HG03196 (cell line): ENCODE results near the gene FCER1A.

Experiments used
- ATAC-seq: cut with Tn5 transposase; IDR thresholded peaks from one replicate; pipeline ENCODE4 v1.9.1; 2021; ENCODE audit not compliant: unreplicated experiment

Gene FCER1A

DNA sequence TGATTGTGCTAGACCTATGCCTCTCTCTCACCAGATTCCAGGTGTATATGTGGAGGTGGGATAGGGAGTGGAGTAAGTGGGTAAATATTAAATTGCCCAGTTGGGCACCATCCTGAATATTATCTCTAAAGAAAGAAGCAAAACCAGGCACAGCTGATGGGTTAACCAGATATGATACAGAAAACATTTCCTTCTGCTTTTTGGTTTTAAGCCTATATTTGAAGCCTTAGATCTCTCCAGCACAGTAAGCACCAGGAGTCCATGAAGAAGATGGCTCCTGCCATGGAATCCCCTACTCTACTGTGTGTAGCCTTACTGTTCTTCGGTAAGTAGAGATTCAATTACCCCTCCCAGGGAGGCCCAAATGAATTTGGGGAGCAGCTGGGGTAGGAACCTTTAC is at the start of gene FCER1A:
TSS of gene FCER1A (plus strand) at position 242 of the 400 bp plus-strand sequence. CDS start at position 271, 29 bp downstream.
- ATAC-seq, result no peak

GRCh38 chr1:159261311-159261710 is 40.8 kb upstream of the FCER1A start:
- ATAC-seq, result no peak

- ATAC-seq, result no peak
These were observed 40.2 kb upstream of the FCER1A start for GRCh38 chr1:159261721-159262494.

- no peak for ATAC-seq
These were observed 35.3 kb upstream of the FCER1A start for GRCh38 chr1:159266832-159267231.

GRCh38 chr1:159274631-159275030 is 27.5 kb upstream of the FCER1A start:
- ATAC-seq, result no peak

- ATAC-seq, result no peak
These were observed 26.2 kb upstream of the FCER1A start for GRCh38 chr1:159275891-159276290.

DNA sequence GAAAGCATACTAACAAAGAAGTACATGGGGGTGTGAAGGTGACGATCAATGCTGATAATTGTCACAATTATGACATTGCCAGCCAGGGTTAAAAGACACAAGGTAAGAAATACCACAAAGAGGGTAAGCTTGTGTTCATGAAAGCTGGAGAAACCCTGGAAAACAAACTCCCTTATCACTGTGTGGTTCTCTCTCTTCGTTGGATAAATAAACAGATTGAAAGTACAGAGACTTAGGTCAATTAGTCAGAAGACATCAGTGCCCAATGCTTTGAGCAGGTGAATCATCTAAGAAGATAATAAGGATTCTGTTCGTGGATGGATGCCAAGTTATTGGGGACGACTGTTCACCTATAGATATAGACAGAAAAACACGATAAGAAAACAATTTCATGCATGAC is 22.4 kb upstream of the FCER1A start:
- no peak for ATAC-seq

GRCh38 chr1:159282118-159282517 is 20.0 kb upstream of the FCER1A start:
- ATAC-seq, result no peak

- ATAC-seq, result no peak
These were observed 13.1 kb upstream of the FCER1A start for GRCh38 chr1:159289060-159289459.

DNA sequence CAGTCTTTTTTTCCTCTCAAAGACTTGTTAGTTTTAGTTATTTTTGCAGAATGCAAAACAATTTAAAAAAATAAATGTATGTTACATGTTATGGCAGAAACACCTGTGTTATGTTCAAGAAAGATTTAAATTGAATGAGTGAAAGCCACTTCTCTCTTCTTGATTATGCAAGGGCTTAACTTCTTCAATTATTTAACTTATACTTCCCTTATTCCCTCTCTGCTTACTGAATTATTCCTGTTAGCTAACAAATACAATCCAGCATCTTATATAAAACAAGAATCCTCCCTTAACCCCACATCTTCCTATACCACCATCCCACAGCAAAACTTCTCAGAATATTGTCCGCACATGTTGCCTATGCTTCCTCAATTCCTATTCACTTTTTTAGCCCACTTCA is 10.7 kb upstream of the FCER1A start:
- ATAC-seq, result no peak

DNA sequence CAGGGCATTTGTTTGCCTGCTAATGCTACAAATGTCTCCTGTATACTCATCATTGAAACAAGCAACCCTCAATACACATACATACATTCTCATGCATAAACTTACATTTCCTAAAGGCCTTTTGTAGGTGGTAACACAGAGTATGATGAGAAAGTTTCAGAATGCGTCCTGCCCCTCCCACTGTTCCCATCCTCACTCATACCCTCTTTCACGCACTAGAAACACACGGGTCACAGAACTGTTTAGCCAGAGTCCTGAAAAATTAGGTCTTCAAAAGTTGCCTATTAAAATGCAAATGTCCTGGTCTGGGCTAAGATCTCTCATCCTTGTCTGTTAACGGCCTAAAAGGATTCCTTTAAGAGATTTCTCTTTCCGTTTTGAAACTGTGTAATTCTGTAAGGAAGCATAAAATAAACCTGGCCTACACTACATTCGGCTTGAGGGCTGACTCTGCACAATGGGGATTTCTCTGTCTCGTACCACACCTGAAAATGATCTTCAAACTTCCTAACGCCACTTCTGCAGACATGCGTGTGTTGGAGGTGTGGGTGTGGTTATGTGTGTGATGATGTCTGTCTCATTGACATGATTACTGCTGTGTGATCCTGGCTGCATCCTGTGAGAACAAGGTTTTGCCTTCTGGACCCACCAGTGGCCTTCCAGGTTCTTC is 5.3 kb upstream of the FCER1A start:
- no peak for ATAC-seq

DNA sequence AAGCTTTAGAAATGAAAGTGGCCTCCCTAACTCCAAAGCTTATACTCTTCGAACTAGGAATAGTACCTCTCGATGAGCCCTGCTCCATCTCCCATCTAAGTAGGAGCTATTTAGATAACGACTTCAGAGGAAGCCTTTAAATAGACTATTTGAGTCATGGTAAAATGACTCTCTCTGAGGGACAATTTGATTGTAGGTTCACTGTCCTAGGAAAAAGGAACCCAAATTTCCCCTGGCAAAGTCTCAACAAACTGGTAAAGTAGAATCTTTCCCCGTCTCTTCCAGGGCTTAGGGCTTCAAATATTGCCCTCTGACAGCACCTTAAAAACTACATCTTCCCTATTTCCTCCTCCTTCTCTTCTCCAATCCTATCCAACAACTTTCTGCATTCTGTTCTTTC is 2.0 kb upstream of the FCER1A start:
- no peak for ATAC-seq

- no peak for ATAC-seq
These were observed 5.3 kb downstream of the FCER1A start for GRCh38 chr1:159307346-159308020.

DNA sequence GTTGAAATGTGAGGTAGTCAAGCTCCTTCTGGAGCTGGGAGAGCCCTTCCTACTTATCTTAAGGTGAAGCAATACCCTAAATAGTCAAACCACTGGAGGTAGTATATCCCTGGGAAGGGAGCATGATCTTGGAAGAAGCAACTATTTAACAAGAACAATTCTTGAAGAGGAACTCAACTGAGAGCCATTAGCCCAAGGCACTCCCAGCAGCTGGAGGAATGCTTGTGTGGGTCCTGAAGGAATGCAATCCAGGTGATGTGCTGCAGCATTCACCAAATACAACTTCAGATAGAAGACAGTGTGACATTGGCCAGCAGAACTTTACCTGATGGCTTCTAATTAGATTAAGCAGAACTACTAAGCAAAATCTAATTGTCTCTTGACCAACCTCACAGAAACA is 9.5 kb downstream of the FCER1A start:
- no peak for ATAC-seq

DNA sequence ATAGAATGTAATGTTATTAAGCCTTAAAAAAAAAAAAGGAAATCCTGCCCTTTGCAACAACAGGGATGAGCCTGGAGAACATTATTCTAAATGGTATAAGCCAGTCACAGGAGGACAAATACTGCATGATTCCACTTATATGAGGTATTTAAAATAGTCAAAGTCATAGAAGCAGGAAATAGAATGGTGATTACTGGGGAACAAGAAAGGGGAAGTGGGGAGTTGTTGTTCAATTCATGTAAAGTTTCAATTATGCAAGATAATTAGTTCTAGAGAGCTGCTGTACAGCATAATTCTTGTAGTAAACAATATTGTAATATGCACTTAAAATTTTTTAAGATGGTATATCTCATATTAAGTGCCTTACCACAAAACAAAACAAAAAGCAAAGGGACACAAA is 13.2 kb downstream of the FCER1A start:
- ATAC-seq, result no peak

DNA sequence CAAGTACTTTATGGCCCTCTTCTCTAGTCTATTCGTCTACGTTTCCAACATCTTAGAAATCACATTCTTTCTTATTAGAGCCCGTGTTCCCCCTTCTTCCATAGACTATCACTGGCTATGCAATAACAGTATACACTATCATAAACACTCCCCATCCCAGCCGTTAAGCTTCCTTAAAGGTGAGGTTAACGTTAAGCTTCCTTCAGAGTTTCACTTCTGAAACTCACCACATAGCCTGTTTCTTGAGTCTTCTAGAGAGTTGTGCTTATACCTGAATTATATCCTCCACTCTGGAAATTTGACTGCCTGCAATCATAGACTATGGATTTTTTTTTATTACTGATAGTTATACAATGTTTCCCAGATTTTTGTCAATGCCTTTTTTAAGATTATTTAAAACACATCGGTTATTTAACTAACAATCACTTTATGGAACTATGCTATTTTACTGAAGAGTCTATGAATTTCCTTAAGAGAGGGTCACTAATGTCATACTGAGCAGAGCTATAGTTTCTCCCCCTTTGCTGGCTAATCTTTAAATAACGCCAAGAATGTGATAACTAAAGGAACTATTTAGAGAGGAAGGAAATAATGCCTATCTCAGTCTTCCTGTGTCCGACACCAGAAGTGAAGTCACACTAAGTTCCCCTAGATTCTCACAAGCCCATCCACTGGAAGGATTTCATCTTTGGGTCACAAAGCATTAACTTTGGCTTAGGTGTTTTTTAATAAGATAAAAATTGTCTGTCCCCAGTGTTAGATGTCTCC is 16.8 kb downstream of the FCER1A start:
- ATAC-seq, result no peak

DNA sequence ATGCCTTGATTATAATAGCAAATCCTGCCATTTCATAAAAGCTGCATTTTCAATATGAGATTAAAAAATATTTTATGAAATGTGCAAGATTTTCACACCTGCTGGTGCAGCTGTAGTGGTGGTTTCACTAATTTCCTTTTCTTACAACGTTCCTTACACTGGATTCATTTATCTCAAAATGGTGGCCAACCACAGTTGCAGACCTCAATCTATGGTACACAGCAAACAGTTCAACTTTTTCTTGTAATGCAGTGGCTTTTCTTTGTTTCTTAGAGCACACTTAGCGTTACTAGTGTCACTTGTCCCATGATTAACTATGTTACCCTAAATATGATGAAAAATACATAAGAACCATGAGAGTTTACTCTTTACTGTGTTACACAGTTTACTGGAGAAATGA is 32.7 kb downstream of the FCER1A start:
- ATAC-seq, result no peak

DNA sequence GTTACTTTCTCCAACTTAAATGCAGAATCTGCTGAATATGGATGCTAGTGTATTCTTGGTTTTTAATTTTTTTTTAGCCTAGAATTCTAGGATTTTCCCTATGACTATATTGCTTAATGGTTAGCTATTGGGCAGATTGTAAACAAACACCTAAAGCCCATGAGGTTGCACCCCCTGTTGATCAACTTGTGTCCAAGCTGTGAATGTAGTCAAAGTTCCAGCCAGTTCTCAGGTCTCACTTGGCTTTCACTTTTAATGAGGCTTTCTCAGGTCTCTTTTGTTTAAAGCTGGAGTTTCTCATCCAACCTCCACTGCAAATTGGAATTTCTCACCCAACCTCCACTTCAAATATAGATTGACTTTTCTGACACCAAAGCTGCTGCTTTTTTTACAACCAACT is 35.9 kb downstream of the FCER1A start:
- ATAC-seq, result no peak

GRCh38 chr1:159339536-159339935 is 37.4 kb downstream of the FCER1A start:
- ATAC-seq, result no peak

GRCh38 chr1:159341736-159342135 is 39.6 kb downstream of the FCER1A start:
- ATAC-seq, result no peak

DNA sequence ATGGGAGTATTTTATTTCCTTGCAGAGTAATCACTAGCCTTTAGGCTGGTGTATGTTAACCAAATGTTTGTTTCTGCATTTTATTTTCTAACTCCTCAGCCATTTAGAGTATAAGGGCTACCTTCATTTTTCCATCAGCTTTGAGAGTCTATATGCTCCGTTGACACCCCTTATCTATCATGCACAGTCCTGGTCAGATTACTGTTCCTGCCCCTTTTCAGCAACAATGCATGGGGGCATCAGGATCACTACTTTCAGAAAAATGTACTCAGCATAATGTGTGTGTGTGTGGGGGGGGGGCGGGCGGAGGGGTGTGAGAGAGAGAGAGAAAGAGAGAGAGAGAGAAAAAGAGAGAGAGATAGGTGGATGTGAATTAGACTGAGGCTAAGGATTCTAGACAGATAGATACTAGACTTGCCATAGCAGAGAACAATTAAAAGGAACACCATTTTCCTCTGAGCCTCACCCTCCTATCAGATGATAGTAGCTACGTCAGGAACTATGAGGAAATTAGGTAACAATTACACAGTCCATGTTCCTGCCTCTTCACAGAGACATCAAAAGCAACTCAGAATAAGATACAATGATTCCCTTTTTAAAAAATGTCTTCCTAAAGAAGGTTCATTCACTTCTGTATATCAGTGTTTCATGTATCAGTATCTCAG is 40.8 kb downstream of the FCER1A start:
- ATAC-seq, result no peak
